Stromal cell of bone marrow (primary cell): ENCODE data around the gene BOK.
"Not testable (repeated sequence)": the region's sequence is repeated elsewhere in the genome, so short reads cannot be mapped to it uniquely, and the experiment has no call there.

Experiments used
- DNase-seq: peaks from one replicate; pipeline ENCODE4 v3.0.0-alpha.2; 2012; ENCODE audit warnings: low read depth

The BOK gene

GRCh38 chr2:241559323-241560161, 997 bp downstream of the BOK start:
- no peak for DNase-seq

- DNase-seq: no peak
These were observed 1.8 kb downstream of the BOK start for GRCh38 chr2:241560162-241560882.

GRCh38 chr2:241560883-241561474, 2.4 kb downstream of the BOK start:
- no peak for DNase-seq

GRCh38 chr2:241561832-241562231, 3.3 kb downstream of the BOK start:
- DNase-seq: peak; percentile 54

- no peak for DNase-seq
These were observed 3.8 kb downstream of the BOK start for GRCh38 chr2:241562269-241562891.

- DNase-seq: no peak
These were observed 4.5 kb downstream of the BOK start for GRCh38 chr2:241563031-241563507.

GRCh38 chr2:241563571-241563980, 5.0 kb downstream of the BOK start:
- DNase-seq: no peak

- DNase-seq: no peak
These were observed 5.5 kb downstream of the BOK start for GRCh38 chr2:241563981-241564595.

- no peak for DNase-seq
These were observed 6.3 kb downstream of the BOK start for GRCh38 chr2:241564596-241565410.

- no peak for DNase-seq
These were observed 6.9 kb downstream of the BOK start for GRCh38 chr2:241565411-241565810.

GRCh38 chr2:241566021-241566420, 7.5 kb downstream of the BOK start:
- not testable (repeated sequence) for DNase-seq

GRCh38 chr2:241566468-241566867, 7.9 kb downstream of the BOK start:
- no peak for DNase-seq

GRCh38 chr2:241567266-241567665, 8.7 kb downstream of the BOK start:
- not testable (repeated sequence) for DNase-seq

- DNase-seq: no peak
These were observed 9.2 kb downstream of the BOK start for GRCh38 chr2:241567776-241568175.

GRCh38 chr2:241568726-241569125, 10.2 kb downstream of the BOK start:
- no peak for DNase-seq

GRCh38 chr2:241569831-241570281, 11.3 kb downstream of the BOK start:
- DNase-seq: no peak

- no peak for DNase-seq
These were observed 12.5 kb downstream of the BOK start for GRCh38 chr2:241570961-241571581.

GRCh38 chr2:241571821-241572620, 13.5 kb downstream of the BOK start:
- no peak for DNase-seq

GRCh38 chr2:241572915-241573651, 14.5 kb downstream of the BOK start:
- DNase-seq: not testable (repeated sequence)
